Measurements from ENCODE around the gene FAM193A.

FAM193A gene

GRCh38 chr4:2702361-2702760 is 165.9 kb downstream of the FAM193A start:
- no peak for TF ChIP-seq TCF12 (IDR thresholded peaks at IDR 0.05; ENCODE audit: low read depth)
- no peak for TF ChIP-seq ZBTB7A (IDR thresholded peaks at IDR 0.05; ENCODE audit: low read depth)
- no peak for TF ChIP-seq TEAD4 (IDR thresholded peaks at IDR 0.05)
- no peak for TF ChIP-seq NFIC (IDR thresholded peaks at IDR 0.05)
- TF ChIP-seq RAD21 (IDR thresholded peaks at IDR 0.05; ENCODE audit: low read depth): no peak
- TF ChIP-seq CEBPB (IDR thresholded peaks at IDR 0.05): no peak
- no peak for TF ChIP-seq EGR1 (IDR thresholded peaks at IDR 0.05)
- no peak for TF ChIP-seq FOXM1 (IDR thresholded peaks at IDR 0.05; ENCODE audit: borderline replicate concordance, low read depth)
- TF ChIP-seq TAF1 (IDR thresholded peaks at IDR 0.05; ENCODE audit: low read depth): no peak

GRCh38 chr4:2702770-2703169 is 166.3 kb downstream of the FAM193A start:
- TF ChIP-seq TAF1 (IDR thresholded peaks at IDR 0.05; ENCODE audit: low read depth) (no peak), FOXM1 (IDR thresholded peaks at IDR 0.05; ENCODE audit: borderline replicate concordance, low read depth) (no peak), CREB1 (IDR thresholded peaks at IDR 0.05; ENCODE audit: low read depth) (no peak), RAD21 (IDR thresholded peaks at IDR 0.05; ENCODE audit: low read depth) (no peak), NFIC (IDR thresholded peaks at IDR 0.05) (no peak)

- TF ChIP-seq FOXM1 (IDR thresholded peaks at IDR 0.05; ENCODE audit: borderline replicate concordance, low read depth) (no peak), TCF12 (IDR thresholded peaks at IDR 0.05; ENCODE audit: low read depth) (no peak), NFIC (IDR thresholded peaks at IDR 0.05) (no peak), USF1 (IDR thresholded peaks at IDR 0.05) (no peak), MAX (IDR thresholded peaks at IDR 0.05) (no peak), ZBTB7A (IDR thresholded peaks at IDR 0.05; ENCODE audit: low read depth) (no peak), YY1 (IDR thresholded peaks at IDR 0.05; ENCODE audit: low read depth) (no peak), EP300 (IDR thresholded peaks at IDR 0.05; ENCODE audit: borderline replicate concordance) (no peak), RAD21 (IDR thresholded peaks at IDR 0.05; ENCODE audit: low read depth) (no peak), CEBPB (IDR thresholded peaks at IDR 0.05) (no peak), TAF1 (IDR thresholded peaks at IDR 0.05; ENCODE audit: low read depth) (no peak), TEAD4 (IDR thresholded peaks at IDR 0.05) (no peak), EGR1 (IDR thresholded peaks at IDR 0.05) (no peak), REST (IDR thresholded peaks at IDR 0.05; ENCODE audit: low read depth) (no peak), CREB1 (IDR thresholded peaks at IDR 0.05; ENCODE audit: low read depth) (no peak)
Measured at GRCh38 chr4:2712261-2712842, 175.9 kb downstream of the FAM193A start.

- TF ChIP-seq EGR1 (IDR thresholded peaks at IDR 0.05) (no peak), MAX (IDR thresholded peaks at IDR 0.05) (no peak), TEAD4 (IDR thresholded peaks at IDR 0.05) (no peak), TAF1 (IDR thresholded peaks at IDR 0.05; ENCODE audit: low read depth) (no peak), REST (IDR thresholded peaks at IDR 0.05; ENCODE audit: low read depth) (no peak), FOXM1 (IDR thresholded peaks at IDR 0.05; ENCODE audit: borderline replicate concordance, low read depth) (no peak), TCF12 (IDR thresholded peaks at IDR 0.05; ENCODE audit: low read depth) (no peak), CEBPB (IDR thresholded peaks at IDR 0.05) (no peak), USF1 (IDR thresholded peaks at IDR 0.05) (no peak), ZBTB7A (IDR thresholded peaks at IDR 0.05; ENCODE audit: low read depth) (no peak), YY1 (IDR thresholded peaks at IDR 0.05; ENCODE audit: low read depth) (no peak), EP300 (IDR thresholded peaks at IDR 0.05; ENCODE audit: borderline replicate concordance) (no peak), NFIC (IDR thresholded peaks at IDR 0.05) (no peak), CREB1 (IDR thresholded peaks at IDR 0.05; ENCODE audit: low read depth) (no peak), RAD21 (IDR thresholded peaks at IDR 0.05; ENCODE audit: low read depth) (no peak)
Measured at GRCh38 chr4:2713337-2713736, 176.9 kb downstream of the FAM193A start.

GRCh38 chr4:2714061-2714770 is 177.8 kb downstream of the FAM193A start:
- no peak for TF ChIP-seq REST (IDR thresholded peaks at IDR 0.05; ENCODE audit: low read depth)
- no peak for TF ChIP-seq TCF12 (IDR thresholded peaks at IDR 0.05; ENCODE audit: low read depth)
- TF ChIP-seq TAF1 (IDR thresholded peaks at IDR 0.05; ENCODE audit: low read depth): no peak
- no peak for TF ChIP-seq TEAD4 (IDR thresholded peaks at IDR 0.05)
- no peak for TF ChIP-seq RAD21 (IDR thresholded peaks at IDR 0.05; ENCODE audit: low read depth)
- no peak for TF ChIP-seq MAX (IDR thresholded peaks at IDR 0.05)
- no peak for TF ChIP-seq NFIC (IDR thresholded peaks at IDR 0.05)
- TF ChIP-seq ZBTB7A (IDR thresholded peaks at IDR 0.05; ENCODE audit: low read depth): no peak
- no peak for TF ChIP-seq EP300 (IDR thresholded peaks at IDR 0.05; ENCODE audit: borderline replicate concordance)
- no peak for TF ChIP-seq EGR1 (IDR thresholded peaks at IDR 0.05)
- no peak for TF ChIP-seq FOXM1 (IDR thresholded peaks at IDR 0.05; ENCODE audit: borderline replicate concordance, low read depth)
- no peak for TF ChIP-seq CREB1 (IDR thresholded peaks at IDR 0.05; ENCODE audit: low read depth)
- TF ChIP-seq USF1 (IDR thresholded peaks at IDR 0.05): no peak
- no peak for TF ChIP-seq CEBPB (IDR thresholded peaks at IDR 0.05)
- no peak for TF ChIP-seq YY1 (IDR thresholded peaks at IDR 0.05; ENCODE audit: low read depth)

Data from Ishikawa (cell line).